GM19467 (cell line): ENCODE data around the gene H1-8.

Experiments used
- ATAC-seq: cut with Tn5 transposase; IDR thresholded peaks from one replicate; pipeline ENCODE4 v1.9.1; 2021; ENCODE audit warnings: mild to moderate bottlenecking, moderate library complexity; ENCODE audit not compliant: unreplicated experiment

Gene H1-8

GRCh38 chr3:129591932-129592331 lies 49.0 kb downstream of the H1-8 start:
- no peak for ATAC-seq

GRCh38 chr3:129592381-129593131 lies 49.6 kb downstream of the H1-8 start:
- ATAC-seq, result no peak

- no peak for ATAC-seq
Observed at GRCh38 chr3:129593230-129593594, 50.2 kb downstream of the H1-8 start.

GRCh38 chr3:129593595-129594339 lies 50.8 kb downstream of the H1-8 start:
- ATAC-seq, result no peak

GRCh38 chr3:129594409-129594808 lies 51.4 kb downstream of the H1-8 start:
- ATAC-seq, result no peak

- no peak for ATAC-seq
Observed at GRCh38 chr3:129594907-129595390, 52.0 kb downstream of the H1-8 start.

- no peak for ATAC-seq
Observed at GRCh38 chr3:129595544-129596193, 52.7 kb downstream of the H1-8 start.

GRCh38 chr3:129596194-129597086 lies 53.5 kb downstream of the H1-8 start:
- ATAC-seq, result no peak

- no peak for ATAC-seq
Observed at GRCh38 chr3:129597087-129597999, 54.4 kb downstream of the H1-8 start.

- no peak for ATAC-seq
Observed at GRCh38 chr3:129598000-129598381, 55.0 kb downstream of the H1-8 start.

GRCh38 chr3:129598484-129598883 lies 55.5 kb downstream of the H1-8 start:
- no peak for ATAC-seq

- no peak for ATAC-seq
Observed at GRCh38 chr3:129599073-129599472, 56.1 kb downstream of the H1-8 start.

GRCh38 chr3:129599607-129600006 lies 56.6 kb downstream of the H1-8 start:
- no peak for ATAC-seq

- ATAC-seq, result no peak
Observed at GRCh38 chr3:129600348-129600747, 57.4 kb downstream of the H1-8 start.
